ENCODE results near the gene KRTAP10-2.

- TF ChIP-seq CTCF (conservative IDR thresholded peaks at IDR 0.05; ENCODE audit: low read length) (no peak), EZH2phosphoT487 (IDR thresholded peaks at IDR 0.05; ENCODE audit: borderline replicate concordance, low read depth, low read length) (no peak)
These were observed 8.6 kb downstream of the KRTAP10-2 start for GRCh38 chr21:44542716-44543115.
